SH-SY5Y (cell line): ENCODE data around the gene C2CD3.

Experiments
- GATA2 ChIP-seq: IDR thresholded peaks from 2 replicates; pipeline ENCODE4 v1.6.1; 2011; ENCODE audit warnings: mild to moderate bottlenecking, low read depth, low read length
- GATA3 ChIP-seq: IDR thresholded peaks from 2 replicates; pipeline ENCODE4 v1.6.1; 2011; ENCODE audit warnings: low read depth, mild to moderate bottlenecking, low read length, moderate library complexity

DNA sequence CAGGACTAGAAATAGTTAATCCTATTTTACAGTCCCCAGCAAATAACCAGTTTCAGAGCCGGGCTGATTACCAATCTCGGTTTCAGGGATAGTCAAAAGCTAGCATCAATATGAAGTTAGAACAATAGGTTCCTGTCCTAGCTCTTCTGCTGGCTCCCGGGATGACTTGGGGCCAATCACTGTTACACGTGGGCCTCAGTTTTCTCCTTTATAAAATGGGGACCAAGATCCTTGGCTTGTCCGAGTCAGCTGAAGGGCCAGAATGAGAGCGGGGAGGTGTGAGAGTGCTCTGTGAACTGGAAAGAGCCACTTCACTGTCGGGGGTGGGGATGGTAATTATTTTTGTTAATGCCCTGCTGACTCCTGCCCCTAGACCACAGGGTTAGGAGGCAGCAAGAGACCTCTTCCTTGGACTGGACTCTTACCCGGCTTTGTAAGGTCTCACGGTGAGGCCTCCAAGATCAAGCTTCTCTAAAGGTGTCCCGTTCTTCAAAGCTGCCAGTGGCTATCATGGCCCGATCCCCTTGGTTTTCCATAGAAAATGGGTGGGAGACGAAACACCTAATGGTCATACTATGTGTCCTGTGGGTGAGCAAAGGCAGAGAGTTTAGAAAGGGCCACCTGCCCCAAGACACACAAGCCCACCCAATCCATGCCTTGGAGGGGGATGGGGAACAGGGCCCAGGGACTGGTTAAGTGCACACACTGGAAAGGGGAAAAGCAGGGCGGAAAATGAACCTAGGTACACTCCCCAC lies 189.6 kb downstream of the C2CD3 start:
- TF ChIP-seq GATA3 (no peak), GATA2 (no peak)
